ENCODE data around the gene MS4A4A.
A peak's percentile ranks its signal among the peaks of the same experiment; 100 is the strongest.

MS4A4A gene

GRCh38 chr11:60334005-60334620 is 53.6 kb downstream of the MS4A4A start:
- Histone ChIP-seq H3K27ac (ENCODE audit: low read depth, low read length) (no peak overlapping the region), H3F3A (ENCODE audit: control insufficient read depth, insufficient read depth) (no peaks in the 10 kb centered on the region), H3K79me2 (ENCODE audit: control insufficient read depth, low read length) (no peaks in the 10 kb centered on the region), H4K20me1 (ENCODE audit: control insufficient read depth, insufficient read depth, low read depth, low read length) (no peaks in the 10 kb centered on the region), H3K36me3 (ENCODE audit: control insufficient read depth, low read length) (no peaks in the 10 kb centered on the region), H3K4me3 (ENCODE audit: low read length) (no peak overlapping the region), H3K27me3 (ENCODE audit: control insufficient read depth, low read length) (no peaks in the 10 kb centered on the region), H3K4me2 (ENCODE audit: low read length) (no peak overlapping the region), H3K9me3 (ENCODE audit: control insufficient read depth, insufficient read depth, low read length) (no peaks in the 10 kb centered on the region), H3K9me2 (replicated peaks; ENCODE audit: control insufficient read depth, low read length) (no peaks in the 10 kb centered on the region), H3K4me1 (ENCODE audit: control insufficient read depth, low read length) (no peaks in the 10 kb centered on the region)
- TF ChIP-seq CTCF (IDR thresholded peaks at IDR 0.05; ENCODE audit: low read depth, low read length, poor library complexity, severe bottlenecking) (peak; percentile 81), EZH2phosphoT487 (IDR thresholded peaks at IDR 0.05; ENCODE audit: borderline replicate concordance, low read length) (no peak)

GRCh38 chr11:60336767-60337391 is 56.4 kb downstream of the MS4A4A start:
- H3K36me3 ChIP-seq (ENCODE audit: control insufficient read depth, low read length): no peaks in the 10 kb centered on the region
- H4K20me1 ChIP-seq (ENCODE audit: control insufficient read depth, insufficient read depth, low read depth, low read length): no peaks in the 10 kb centered on the region
- no peaks in the 10 kb centered on the region for H3K4me1 ChIP-seq (ENCODE audit: control insufficient read depth, low read length)
- H3K4me2 ChIP-seq (ENCODE audit: low read length): no peak overlapping the region
- no peak overlapping the region for H3K27ac ChIP-seq (ENCODE audit: low read depth, low read length)
- H3K4me3 ChIP-seq (ENCODE audit: low read length): no peak overlapping the region
- H3K79me2 ChIP-seq (ENCODE audit: control insufficient read depth, low read length): no peaks in the 10 kb centered on the region
- no peaks in the 10 kb centered on the region for H3K27me3 ChIP-seq (ENCODE audit: control insufficient read depth, low read length)
- H3K9me2 ChIP-seq (replicated peaks; ENCODE audit: control insufficient read depth, low read length): no peaks in the 10 kb centered on the region
- no peaks in the 10 kb centered on the region for H3F3A ChIP-seq (ENCODE audit: control insufficient read depth, insufficient read depth)
- TF ChIP-seq CTCF (IDR thresholded peaks at IDR 0.05; ENCODE audit: low read depth, low read length, poor library complexity, severe bottlenecking): no peak
- TF ChIP-seq EZH2phosphoT487 (IDR thresholded peaks at IDR 0.05; ENCODE audit: borderline replicate concordance, low read length): no peak
- H3K9me3 ChIP-seq (ENCODE audit: control insufficient read depth, insufficient read depth, low read length): no peaks in the 10 kb centered on the region

GRCh38 chr11:60338053-60338452 is 57.6 kb downstream of the MS4A4A start:
- Histone ChIP-seq H3F3A (ENCODE audit: control insufficient read depth, insufficient read depth) (no peaks in the 10 kb centered on the region), H3K4me1 (ENCODE audit: control insufficient read depth, low read length) (no peaks in the 10 kb centered on the region), H3K9me2 (replicated peaks; ENCODE audit: control insufficient read depth, low read length) (no peaks in the 10 kb centered on the region), H3K4me3 (ENCODE audit: low read length) (no peak overlapping the region), H4K20me1 (ENCODE audit: control insufficient read depth, insufficient read depth, low read depth, low read length) (no peaks in the 10 kb centered on the region), H3K79me2 (ENCODE audit: control insufficient read depth, low read length) (no peaks in the 10 kb centered on the region), H3K9me3 (ENCODE audit: control insufficient read depth, insufficient read depth, low read length) (no peaks in the 10 kb centered on the region), H3K4me2 (ENCODE audit: low read length) (no peak overlapping the region), H3K27ac (ENCODE audit: low read depth, low read length) (no peak overlapping the region), H3K36me3 (ENCODE audit: control insufficient read depth, low read length) (no peaks in the 10 kb centered on the region), H3K27me3 (ENCODE audit: control insufficient read depth, low read length) (no peaks in the 10 kb centered on the region)
- no peak for TF ChIP-seq EZH2phosphoT487 (IDR thresholded peaks at IDR 0.05; ENCODE audit: borderline replicate concordance, low read length)
- no peak for TF ChIP-seq CTCF (IDR thresholded peaks at IDR 0.05; ENCODE audit: low read depth, low read length, poor library complexity, severe bottlenecking)
